HFFc6 (cell line): ENCODE data around the gene KBTBD3. TPM values are rescaled to one million over a fixed set of nuclear protein-coding genes. Genes with fewer than 3 reads are reported as not detected.

Experiments used
- DNase-seq: peaks from one replicate; pipeline ENCODE4 v3.0.0-alpha.2; 2018
- H3K27ac Mint-ChIP-seq: 2 replicates; pipeline ENCODE4 v1.8.0; 2020; ENCODE audit warnings: mild to moderate bottlenecking, mixed read lengths
- H3K27me3 Mint-ChIP-seq: 2 replicates; pipeline ENCODE4 v1.8.0; 2021; ENCODE audit warnings: mild to moderate bottlenecking, moderate library complexity, mixed read lengths; ENCODE audit not compliant: insufficient read depth
- H3K36me3 Mint-ChIP-seq: 2 replicates; pipeline ENCODE4 v1.8.0; 2021; ENCODE audit warnings: low read depth, mixed read lengths
- H3K4me1 Mint-ChIP-seq: 2 replicates; pipeline ENCODE4 v1.8.0; 2020; ENCODE audit warnings: low read depth, mixed read lengths
- H3K4me3 Mint-ChIP-seq: 2 replicates; pipeline ENCODE4 v1.8.0; 2020; ENCODE audit warnings: mild to moderate bottlenecking, moderate library complexity, mixed read lengths
- H3K9me3 Mint-ChIP-seq: 2 replicates; pipeline ENCODE4 v1.8.0; 2020; ENCODE audit warnings: mild to moderate bottlenecking, mixed read lengths
- long read RNA-seq: library from polyadenylated mRNA; unstranded; transcript quantifications from one replicate; pipeline ENCODE4 v2.0.0, GENCODE V29; 2019
- total RNA-seq, 6 experiments: library from RNA; stranded (reverse); fragmentation: NEBNext Ultra II Directional; extraction: Animal tissue kit (Norgen Biotek cat#: 25700); gene quantifications; 2 replicates in 1 of 6; 3 replicates in 5 of 6; pipeline ENCODE4 v1.2.3, GENCODE V29; 2021
- TF ChIP-seq, protein P1 (sequence below): fragments of 200-600 bp; sonication (generic); IDR thresholded peaks from 2 replicates; pipeline ENCODE4 v1.5.0; 2021; ENCODE audit warnings: antibody characterized with exemption, mild to moderate bottlenecking

Gene KBTBD3, protein sequence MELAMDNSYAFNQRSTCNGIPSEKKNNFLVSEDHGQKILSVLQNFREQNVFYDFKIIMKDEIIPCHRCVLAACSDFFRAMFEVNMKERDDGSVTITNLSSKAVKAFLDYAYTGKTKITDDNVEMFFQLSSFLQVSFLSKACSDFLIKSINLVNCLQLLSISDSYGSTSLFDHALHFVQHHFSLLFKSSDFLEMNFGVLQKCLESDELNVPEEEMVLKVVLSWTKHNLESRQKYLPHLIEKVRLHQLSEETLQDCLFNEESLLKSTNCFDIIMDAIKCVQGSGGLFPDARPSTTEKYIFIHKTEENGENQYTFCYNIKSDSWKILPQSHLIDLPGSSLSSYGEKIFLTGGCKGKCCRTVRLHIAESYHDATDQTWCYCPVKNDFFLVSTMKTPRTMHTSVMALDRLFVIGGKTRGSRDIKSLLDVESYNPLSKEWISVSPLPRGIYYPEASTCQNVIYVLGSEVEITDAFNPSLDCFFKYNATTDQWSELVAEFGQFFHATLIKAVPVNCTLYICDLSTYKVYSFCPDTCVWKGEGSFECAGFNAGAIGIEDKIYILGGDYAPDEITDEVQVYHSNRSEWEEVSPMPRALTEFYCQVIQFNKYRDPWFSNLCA
- 1 to 10 TPM; 2.4 to 5.0 (median 4.0) TPM for total RNA-seq
- long read RNA-seq, transcript KBTBD3-205 (4 exons, 2,682 nt), result major isoform, 6 of 8 reads
- long read RNA-seq, partial matches to known transcripts, result 0 of 8 reads
- long read RNA-seq, other reads (novel, unspliced or antisense), result 0 of 8 reads

DNA sequence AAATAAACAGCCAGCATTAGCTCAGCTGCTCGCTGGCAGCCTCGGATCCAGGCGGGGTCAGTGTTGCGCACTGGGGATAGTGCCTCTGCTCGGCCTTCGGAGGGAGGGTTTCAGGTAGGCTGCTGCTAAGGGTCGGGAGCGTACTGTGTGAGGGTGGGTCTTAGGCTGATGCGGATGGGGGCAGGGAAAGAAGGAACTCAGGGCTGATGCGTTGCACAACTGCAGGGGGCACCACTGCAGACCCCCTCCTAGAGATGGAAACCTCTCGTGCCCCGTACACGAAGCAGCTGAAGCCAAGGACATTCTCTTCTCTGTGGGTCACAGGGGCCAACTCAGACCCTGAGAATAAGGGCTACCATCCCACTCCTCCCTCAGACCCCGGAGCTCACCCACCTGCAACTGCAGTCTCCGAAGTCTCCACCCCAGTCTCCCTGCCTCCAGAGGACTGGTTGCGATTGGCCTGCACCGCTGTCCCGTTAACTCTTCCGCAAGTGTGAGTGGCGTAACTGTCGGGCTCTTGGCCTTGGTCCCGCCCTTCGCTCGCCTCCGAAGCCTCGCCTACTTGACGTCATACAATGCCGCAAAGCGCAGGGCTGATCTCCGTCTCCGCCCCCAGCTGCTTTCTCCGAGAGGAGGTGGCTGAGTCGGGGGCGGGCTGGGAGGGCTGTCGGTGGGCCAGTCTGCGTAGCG, at the start of gene KBTBD3:
Gene KBTBD3, minus strand, starts transcription at position 429 of the 690 bp plus-strand sequence. CDS start 18,250 bp downstream, outside the sequence.
- Mint-ChIP-seq H3K27ac (peak within 1 kb of the TSS; percentile 92), H3K4me3 (peak within 1 kb of the TSS; percentile 93), H3K27me3 (no peaks in the 10 kb centered on the region), H3K9me3 (no peaks in the 10 kb centered on the region), H3K4me1 (peaks cover 41% of the 10 kb centered on the region), H3K36me3 (peaks cover 13% of the 10 kb centered on the region)
- TF ChIP-seq, protein P1, sequence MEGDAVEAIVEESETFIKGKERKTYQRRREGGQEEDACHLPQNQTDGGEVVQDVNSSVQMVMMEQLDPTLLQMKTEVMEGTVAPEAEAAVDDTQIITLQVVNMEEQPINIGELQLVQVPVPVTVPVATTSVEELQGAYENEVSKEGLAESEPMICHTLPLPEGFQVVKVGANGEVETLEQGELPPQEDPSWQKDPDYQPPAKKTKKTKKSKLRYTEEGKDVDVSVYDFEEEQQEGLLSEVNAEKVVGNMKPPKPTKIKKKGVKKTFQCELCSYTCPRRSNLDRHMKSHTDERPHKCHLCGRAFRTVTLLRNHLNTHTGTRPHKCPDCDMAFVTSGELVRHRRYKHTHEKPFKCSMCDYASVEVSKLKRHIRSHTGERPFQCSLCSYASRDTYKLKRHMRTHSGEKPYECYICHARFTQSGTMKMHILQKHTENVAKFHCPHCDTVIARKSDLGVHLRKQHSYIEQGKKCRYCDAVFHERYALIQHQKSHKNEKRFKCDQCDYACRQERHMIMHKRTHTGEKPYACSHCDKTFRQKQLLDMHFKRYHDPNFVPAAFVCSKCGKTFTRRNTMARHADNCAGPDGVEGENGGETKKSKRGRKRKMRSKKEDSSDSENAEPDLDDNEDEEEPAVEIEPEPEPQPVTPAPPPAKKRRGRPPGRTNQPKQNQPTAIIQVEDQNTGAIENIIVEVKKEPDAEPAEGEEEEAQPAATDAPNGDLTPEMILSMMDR, result peak; percentile 63
- peak; percentile 99 for DNase-seq

DNA sequence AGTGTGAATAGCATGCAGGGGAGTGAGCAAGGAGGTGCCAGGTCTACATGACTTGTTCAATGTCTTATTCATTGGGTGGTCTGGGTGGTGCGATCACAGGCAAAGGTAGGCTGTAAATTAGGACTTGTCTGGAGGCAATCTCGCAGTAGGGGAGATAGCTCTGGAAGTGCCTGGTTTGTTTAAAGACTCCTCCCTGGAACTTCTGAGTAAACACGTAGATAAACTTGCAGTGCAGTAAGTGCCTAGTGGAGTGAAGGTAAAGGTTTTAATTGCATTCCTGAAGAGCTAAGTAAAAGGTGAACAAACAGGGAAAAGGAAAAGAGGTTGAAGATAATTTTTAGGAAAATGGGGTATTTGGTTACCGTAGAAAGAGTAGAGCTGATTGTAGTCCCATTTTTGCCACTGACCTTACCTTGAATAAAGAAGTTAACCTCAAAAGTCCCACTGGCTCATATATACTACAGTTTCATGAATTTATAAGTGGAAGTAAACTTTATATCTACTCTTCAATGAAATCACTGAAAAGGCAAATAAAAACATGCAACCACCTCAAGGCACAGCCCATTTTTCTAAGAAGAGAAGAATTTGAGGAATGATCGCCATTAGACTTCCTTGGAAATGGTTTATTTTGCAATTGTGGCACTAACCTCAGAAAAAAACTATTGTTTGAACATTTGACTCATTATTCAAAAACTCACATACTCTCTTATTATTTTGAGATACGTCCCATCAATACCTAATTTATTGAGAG, 44.6 kb upstream of the KBTBD3 start:
- no peaks in the 10 kb centered on the region; the same call in 1 of the 2 replicates for H3K4me1 Mint-ChIP-seq
- no peaks in the 10 kb centered on the region for H3K9me3 Mint-ChIP-seq
- no peaks in the 10 kb centered on the region for H3K36me3 Mint-ChIP-seq
- no peak for DNase-seq
- H3K4me3 Mint-ChIP-seq, result no peak overlapping the region
- no peak overlapping the region for H3K27ac Mint-ChIP-seq
- H3K27me3 Mint-ChIP-seq, result no peaks in the 10 kb centered on the region
- TF ChIP-seq, protein P1, result no peak

DNA sequence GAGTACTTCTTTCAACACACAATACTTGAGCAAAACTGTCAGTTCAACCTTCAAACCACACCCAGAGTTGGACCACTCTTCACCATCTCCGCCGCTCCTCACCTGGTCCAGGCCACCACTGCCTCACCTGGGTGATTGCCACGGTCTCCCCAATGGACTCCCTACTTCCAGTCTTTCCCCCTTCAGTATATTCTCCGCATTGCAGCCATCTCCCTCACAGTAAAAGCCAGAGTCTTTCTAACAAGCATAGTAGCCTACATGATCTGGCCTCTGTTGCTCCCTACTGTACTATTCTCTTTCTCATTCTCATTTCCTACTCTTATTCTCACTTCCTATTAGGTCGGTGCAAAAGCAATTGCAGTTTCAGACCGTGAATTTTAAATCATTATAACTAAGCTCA, 28.8 kb upstream of the KBTBD3 start:
- peaks cover 10% of the 10 kb centered on the region for H3K4me1 Mint-ChIP-seq
- no peaks in the 10 kb centered on the region; the same call in none of the 2 replicates for H3K27me3 Mint-ChIP-seq
- no peaks in the 10 kb centered on the region for H3K9me3 Mint-ChIP-seq
- H3K36me3 Mint-ChIP-seq, result no peaks in the 10 kb centered on the region
- TF ChIP-seq, protein P1, result no peak
- DNase-seq, result no peak
- no peak overlapping the region for H3K27ac Mint-ChIP-seq
- H3K4me3 Mint-ChIP-seq, result no peak overlapping the region

DNA sequence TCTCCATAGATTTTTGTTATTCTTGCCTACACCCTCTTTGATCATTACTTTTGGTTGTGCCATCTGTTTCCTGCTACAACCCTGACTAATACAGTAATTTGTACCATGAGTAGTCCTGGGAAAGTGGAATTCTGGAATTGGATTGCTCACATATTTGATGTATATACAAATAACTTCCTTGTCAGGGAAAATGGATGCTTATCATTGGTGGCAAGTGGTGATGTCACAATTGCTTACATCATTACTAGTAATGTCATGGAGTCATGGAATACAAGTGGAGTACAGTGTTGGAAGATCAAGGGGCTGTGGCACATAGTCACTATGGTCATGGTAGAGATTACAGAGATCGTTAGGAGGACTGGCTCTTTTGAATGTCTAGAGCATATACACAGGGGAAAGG, 24.7 kb upstream of the KBTBD3 start:
- DNase-seq, result peak; percentile 56
- Mint-ChIP-seq H3K27me3 (no peaks in the 10 kb centered on the region), H3K4me1 (peaks cover 10% of the 10 kb centered on the region), H3K4me3 (no peak overlapping the region), H3K9me3 (no peaks in the 10 kb centered on the region), H3K36me3 (peaks cover 11% of the 10 kb centered on the region), H3K27ac (no peak overlapping the region)
- TF ChIP-seq, protein P1, result no peak

DNA sequence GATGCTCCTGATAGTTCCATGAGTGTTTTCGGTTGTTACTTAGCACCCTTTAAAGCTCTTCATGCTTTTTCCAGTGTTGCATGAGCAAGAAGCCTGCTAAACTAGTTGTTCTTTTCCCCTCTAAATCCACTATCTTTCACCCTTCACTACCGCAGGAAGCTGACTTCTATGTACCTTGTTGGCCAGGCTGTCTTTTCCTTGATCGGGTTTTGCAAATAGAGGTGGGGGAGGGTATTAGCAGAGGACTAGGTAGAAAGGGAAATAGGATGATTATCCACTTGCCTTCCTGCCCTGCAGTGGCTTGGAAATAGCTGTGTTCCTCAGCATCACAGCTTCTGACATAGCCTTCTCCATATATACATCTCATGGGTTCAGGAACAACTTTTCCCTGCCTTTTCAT, 24.2 kb upstream of the KBTBD3 start:
- TF ChIP-seq, protein P1, result no peak
- Mint-ChIP-seq H3K27ac (no peak overlapping the region), H3K4me1 (peaks cover 10% of the 10 kb centered on the region), H3K36me3 (peaks cover 15% of the 10 kb centered on the region), H3K4me3 (no peak overlapping the region), H3K9me3 (no peaks in the 10 kb centered on the region), H3K27me3 (no peaks in the 10 kb centered on the region)
- DNase-seq, result no peak
